HL-60 (cell line): Measurements from ENCODE around the gene CHTF8.

ENCODE experiments used
- DNase-seq, 2 experiments: peaks; one replicate each; pipeline ENCODE4 v3.0.0-alpha.2; 2010 to 2020; ENCODE audit warnings: low read depth in 1 of 2, low spot score in 1 of 2
- H3K27ac ChIP-seq: fragments of 250-450 bp; sonication (Bioruptor Pico); replicated peaks from 2 replicates; pipeline ENCODE4 v1.5.1; 2020; ENCODE audit warnings: mild to moderate bottlenecking, moderate library complexity
- H3K27me3 ChIP-seq: fragments of 250-450 bp; sonication (Bioruptor Pico); 2 replicates; pipeline ENCODE4 v1.5.1; 2021; ENCODE audit warnings: mild to moderate bottlenecking, moderate library complexity; ENCODE audit not compliant: insufficient read depth, poor library complexity, severe bottlenecking
- H3K4me3 ChIP-seq: replicated peaks from 2 replicates; pipeline ENCODE4 v1.5.1; 2011; ENCODE audit warnings: mild to moderate bottlenecking, control low read depth, low read length; ENCODE audit not compliant: insufficient read depth
- GABPA ChIP-seq: IDR thresholded peaks from 2 replicates; pipeline ENCODE4 v1.6.1; 2012; ENCODE audit warnings: low read depth
- POLR2AphosphoS5 ChIP-seq: IDR thresholded peaks from 2 replicates; pipeline ENCODE4 v1.6.1; 2012; ENCODE audit warnings: low read depth
- REST ChIP-seq: IDR thresholded peaks from 2 replicates; pipeline ENCODE4 v1.6.1; 2012; ENCODE audit warnings: low read depth; ENCODE audit not compliant: insufficient replicate concordance
- SPI1 ChIP-seq: IDR thresholded peaks from 2 replicates; pipeline ENCODE4 v1.6.1; 2012; ENCODE audit warnings: low read depth, mild to moderate bottlenecking, borderline replicate concordance
- TF ChIP-seq, protein P1 (sequence below): IDR thresholded peaks from one replicate; pipeline ENCODE4 v1.5.1; 2011; ENCODE audit warnings: low read length, control low read depth, inconsistent platforms; ENCODE audit not compliant: insufficient read depth

CHTF8 gene

GRCh38 chr16:69123910-69124309 is 8.5 kb downstream of the CHTF8 start:
- no peak for TF ChIP-seq POLR2AphosphoS5
- TF ChIP-seq, protein P1, sequence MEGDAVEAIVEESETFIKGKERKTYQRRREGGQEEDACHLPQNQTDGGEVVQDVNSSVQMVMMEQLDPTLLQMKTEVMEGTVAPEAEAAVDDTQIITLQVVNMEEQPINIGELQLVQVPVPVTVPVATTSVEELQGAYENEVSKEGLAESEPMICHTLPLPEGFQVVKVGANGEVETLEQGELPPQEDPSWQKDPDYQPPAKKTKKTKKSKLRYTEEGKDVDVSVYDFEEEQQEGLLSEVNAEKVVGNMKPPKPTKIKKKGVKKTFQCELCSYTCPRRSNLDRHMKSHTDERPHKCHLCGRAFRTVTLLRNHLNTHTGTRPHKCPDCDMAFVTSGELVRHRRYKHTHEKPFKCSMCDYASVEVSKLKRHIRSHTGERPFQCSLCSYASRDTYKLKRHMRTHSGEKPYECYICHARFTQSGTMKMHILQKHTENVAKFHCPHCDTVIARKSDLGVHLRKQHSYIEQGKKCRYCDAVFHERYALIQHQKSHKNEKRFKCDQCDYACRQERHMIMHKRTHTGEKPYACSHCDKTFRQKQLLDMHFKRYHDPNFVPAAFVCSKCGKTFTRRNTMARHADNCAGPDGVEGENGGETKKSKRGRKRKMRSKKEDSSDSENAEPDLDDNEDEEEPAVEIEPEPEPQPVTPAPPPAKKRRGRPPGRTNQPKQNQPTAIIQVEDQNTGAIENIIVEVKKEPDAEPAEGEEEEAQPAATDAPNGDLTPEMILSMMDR: peak; percentile 37
- peak; percentile 36 to 57 for DNase-seq
- Histone ChIP-seq H3K4me3 (no peak overlapping the region), H3K27me3 (no peaks in the 10 kb centered on the region), H3K27ac (no peak overlapping the region)

- no peak for TF ChIP-seq POLR2AphosphoS5
- TF ChIP-seq, protein P1: no peak
- TF ChIP-seq GABPA: no peak
- TF ChIP-seq REST: no peak
- TF ChIP-seq SPI1: no peak
- DNase-seq: no peak
- no peak overlapping the region for H3K27ac ChIP-seq
- H3K4me3 ChIP-seq: no peak overlapping the region
- H3K27me3 ChIP-seq: no peaks in the 10 kb centered on the region
Measured at GRCh38 chr16:69120096-69120664, 12.2 kb downstream of the CHTF8 start.

GRCh38 chr16:69119536-69119935 is 12.9 kb downstream of the CHTF8 start:
- no peak for TF ChIP-seq SPI1
- TF ChIP-seq, protein P1: no peak
- TF ChIP-seq GABPA: no peak
- no peak for TF ChIP-seq POLR2AphosphoS5
- no peak for TF ChIP-seq REST
- H3K27ac ChIP-seq: no peak overlapping the region
- no peak overlapping the region for H3K4me3 ChIP-seq
- no peaks in the 10 kb centered on the region for H3K27me3 ChIP-seq
- DNase-seq: no peak

GRCh38 chr16:69118994-69119393 is 13.4 kb downstream of the CHTF8 start:
- TF ChIP-seq GABPA (no peak), SPI1 (no peak), REST (no peak), POLR2AphosphoS5 (no peak)
- TF ChIP-seq, protein P1: no peak
- Histone ChIP-seq H3K27me3 (no peaks in the 10 kb centered on the region), H3K4me3 (no peak overlapping the region), H3K27ac (no peak overlapping the region)
- no peak for DNase-seq
